AML-193 (cell line): Measurements from ENCODE around the gene TECPR1.

Source experiments
- DNase-seq, 2 experiments: peaks; one replicate each; lab custom pipeline; 2025; lab: John Stamatoyannopoulos, UW

The TECPR1 gene

GRCh38 chr7:98284335-98285036, 32.5 kb upstream of the TECPR1 start:
- peak; percentile 76 to 77 for DNase-seq

DNA sequence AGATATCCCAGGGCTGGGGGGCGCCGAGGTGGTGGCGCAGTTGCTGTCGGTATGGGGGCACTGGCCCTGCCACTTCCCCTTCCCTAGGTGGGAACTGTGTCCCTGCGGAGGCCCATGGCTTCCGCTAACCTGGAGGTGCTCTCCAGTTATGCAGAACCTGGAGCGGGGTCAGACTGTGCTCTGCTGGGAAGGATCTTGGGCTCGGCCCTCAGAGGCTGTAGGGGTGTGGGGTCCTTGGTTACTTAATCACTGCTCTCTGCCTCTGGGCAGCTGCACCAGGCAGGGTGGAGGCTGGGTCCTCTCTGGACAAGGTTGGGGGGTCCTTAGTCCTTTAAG, 31.8 kb upstream of the TECPR1 start:
- no peak for DNase-seq

GRCh38 chr7:98283127-98283886, 31.3 kb upstream of the TECPR1 start:
- peak; percentile 93 for DNase-seq

GRCh38 chr7:98282703-98283102, 30.7 kb upstream of the TECPR1 start:
- no peak for DNase-seq

- DNase-seq = no peak
Measured at GRCh38 chr7:98281757-98282606, 29.9 kb upstream of the TECPR1 start.

- DNase-seq = peak; percentile 72 to 85
Measured at GRCh38 chr7:98280791-98281756, 29.0 kb upstream of the TECPR1 start, which contains the start of gene BRI3. Gene BRI3, plus strand, starts transcription at chr7:98281686. Its CDS starts 110 bp downstream, at chr7:98281796.

- no peak for DNase-seq
Measured at GRCh38 chr7:98280296-98280695, 28.3 kb upstream of the TECPR1 start.

DNA sequence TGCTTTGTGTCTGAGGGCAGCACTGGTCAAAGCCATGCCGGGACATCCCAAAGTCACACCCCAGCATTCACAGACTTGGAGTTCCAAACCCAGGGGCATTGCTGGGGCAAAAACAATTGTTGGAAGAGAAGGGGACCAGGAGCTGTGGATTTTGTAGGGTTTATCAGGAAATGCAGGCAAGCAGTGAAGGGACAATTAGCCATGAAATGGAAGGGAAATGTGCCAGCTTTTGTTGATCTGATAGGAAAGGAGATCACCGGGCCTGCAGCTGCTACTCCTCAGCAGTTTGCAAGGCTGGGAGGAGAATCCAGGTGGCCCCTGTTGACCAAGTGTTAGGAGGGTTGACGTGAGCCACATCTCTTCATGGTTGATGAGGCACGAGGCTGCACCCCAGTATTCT, 26.9 kb upstream of the TECPR1 start:
- no peak for DNase-seq

DNA sequence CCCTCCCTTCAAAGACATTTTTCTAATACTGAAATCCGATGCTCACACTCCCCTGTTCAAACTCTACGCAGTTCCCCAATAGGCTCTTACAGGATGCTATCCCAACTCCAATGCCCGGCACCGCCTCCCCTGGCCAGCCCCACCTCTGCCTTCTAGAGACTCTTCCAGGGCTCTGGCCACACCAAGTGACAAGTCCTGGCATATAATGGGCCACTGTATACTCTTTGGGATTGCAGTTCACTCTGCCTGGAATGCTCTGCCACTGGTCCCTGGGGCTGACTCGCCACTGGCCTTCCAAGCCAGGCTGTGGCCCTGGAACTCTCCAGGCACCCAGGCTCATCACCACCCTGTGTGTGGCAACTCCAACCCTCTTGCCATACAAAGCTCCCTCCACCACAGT, 26.4 kb upstream of the TECPR1 start:
- no peak for DNase-seq

GRCh38 chr7:98276241-98276761, 24.3 kb upstream of the TECPR1 start:
- DNase-seq = peak; percentile 74 to 79

DNA sequence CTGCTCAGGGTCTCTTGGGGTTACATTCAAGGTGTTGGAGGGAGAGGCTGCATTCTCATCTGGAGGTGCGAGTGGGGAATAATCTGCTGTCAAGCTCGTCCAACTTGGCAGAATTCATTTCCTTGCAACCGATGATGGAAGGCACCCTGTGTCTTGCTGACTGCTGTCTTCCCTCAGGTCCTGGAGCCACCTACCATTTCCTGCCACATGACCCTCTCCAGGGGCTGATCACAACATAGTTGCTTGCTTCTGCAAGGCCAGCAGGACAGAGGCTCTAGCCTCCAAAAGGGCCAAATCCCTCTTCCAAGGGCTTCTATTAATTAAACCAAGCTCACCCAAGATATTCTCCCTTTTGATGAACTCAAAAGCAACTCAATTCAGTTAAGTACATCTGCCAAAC, 15.3 kb upstream of the TECPR1 start:
- no peak for DNase-seq

GRCh38 chr7:98266840-98267239, 14.8 kb upstream of the TECPR1 start:
- DNase-seq = peak; percentile 15 to 25

- DNase-seq = no peak
Measured at GRCh38 chr7:98265841-98266271, 13.8 kb upstream of the TECPR1 start.

DNA sequence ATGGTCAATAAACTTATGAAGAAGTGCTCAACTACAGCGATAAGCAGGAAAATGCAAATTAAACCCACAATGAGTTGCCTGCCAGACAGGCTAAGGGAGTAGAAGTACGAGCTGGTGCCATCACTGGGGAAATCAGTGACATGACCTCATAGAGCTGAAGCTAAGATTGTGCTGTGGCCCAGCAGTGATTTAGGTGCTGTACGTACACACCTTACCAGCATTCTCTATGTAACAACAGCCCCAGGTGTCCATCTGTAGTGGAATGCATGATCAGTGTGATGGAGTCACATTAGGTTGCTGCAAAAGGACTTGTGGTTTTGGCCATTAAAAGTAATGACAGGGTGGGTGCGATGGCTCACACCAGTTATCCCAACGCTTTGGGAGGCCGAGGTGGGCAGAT, 5.7 kb upstream of the TECPR1 start:
- DNase-seq = no peak

GRCh38 chr7:98256431-98256830, 4.4 kb upstream of the TECPR1 start:
- no peak for DNase-seq

- peak in 1 of 2 experiments; percentile 21 for DNase-seq
Measured at GRCh38 chr7:98254951-98255610, 3.0 kb upstream of the TECPR1 start.

DNA sequence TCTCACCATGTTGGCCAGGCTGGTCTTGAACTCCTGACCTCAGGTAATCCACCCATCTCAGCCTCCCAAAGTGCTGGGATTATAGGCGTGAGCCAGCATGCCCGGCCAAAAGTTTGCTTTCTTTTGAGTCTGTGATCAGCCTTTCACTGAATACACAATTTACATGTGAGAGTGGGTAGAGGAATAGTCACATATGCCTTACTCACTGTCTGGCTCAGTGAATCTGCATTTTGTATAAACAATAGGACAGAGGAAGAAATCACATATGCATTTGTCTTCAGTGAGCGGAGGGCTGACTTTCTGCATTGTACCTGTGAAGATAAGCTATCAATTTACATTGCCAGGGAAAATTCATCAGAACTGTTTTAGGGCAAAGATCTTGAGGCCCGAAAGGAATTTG, 2.5 kb upstream of the TECPR1 start:
- no peak for DNase-seq

GRCh38 chr7:98252425-98253054, 508 bp upstream of the TECPR1 start:
- no peak for DNase-seq

- DNase-seq = no peak
Measured at GRCh38 chr7:98251231-98251600, 816 bp downstream of the TECPR1 start.

DNA sequence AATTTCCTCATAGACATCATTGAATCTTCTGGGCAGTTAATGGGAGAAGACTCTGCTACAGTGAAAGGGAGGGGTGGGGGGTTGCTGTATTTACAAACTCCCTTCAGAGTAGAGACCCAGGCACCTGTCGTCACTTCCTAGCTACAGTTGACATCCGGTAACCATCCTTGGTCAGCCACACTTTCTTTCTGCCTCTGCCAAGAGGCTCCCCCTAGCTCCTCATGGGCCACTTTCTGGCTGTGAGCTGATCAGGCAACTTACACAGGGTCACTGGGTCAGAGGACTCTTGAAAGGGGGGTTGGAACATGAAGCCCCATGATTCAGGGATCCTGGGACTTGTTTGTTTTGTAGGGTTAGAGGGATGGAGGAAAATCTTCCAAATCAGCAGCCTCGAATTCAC, 1.2 kb downstream of the TECPR1 start:
- peak; percentile 31 to 33 for DNase-seq
